Neural cell (in vitro differentiated cells): Measurements from ENCODE around the gene DCC. TPM values are rescaled to one million over a fixed set of nuclear protein-coding genes. Genes with fewer than 3 reads are reported as not detected.

ENCODE experiments used
- H2AFZ ChIP-seq: fragments of 200-600, 300-800 bp; sonication (generic), shearing (Covaris generic); 2 replicates; pipeline ENCODE4 v1.6.0; 2014; ENCODE audit warnings: low read depth, mild to moderate bottlenecking, antibody characterized with exemption, low read length, moderate library complexity
- H3F3A ChIP-seq: fragments of 200-600 bp; shearing (Covaris generic); 2 replicates; pipeline ENCODE4 v1.6.1; 2016; ENCODE audit warnings: mild to moderate bottlenecking, moderate library complexity, mixed read lengths, antibody characterized with exemption, low read length; ENCODE audit not compliant: insufficient read depth, poor library complexity, severe bottlenecking
- H3K27ac ChIP-seq: fragments of 200-600, 300-800 bp; sonication (generic), shearing (Covaris generic); 2 replicates; pipeline ENCODE4 v1.5.1; 2014; ENCODE audit warnings: mild to moderate bottlenecking, low read length, moderate library complexity
- H3K27me3 ChIP-seq: fragments of 300-800, 200-600 bp; sonication (generic), shearing (Covaris generic); 2 replicates; pipeline ENCODE4 v1.6.0; 2014; ENCODE audit warnings: mild to moderate bottlenecking, low read depth, low read length, moderate library complexity; ENCODE audit not compliant: insufficient read depth
- H3K36me3 ChIP-seq: fragments of 300-800, 200-600 bp; sonication (generic), shearing (Covaris generic); 2 replicates; pipeline ENCODE4 v1.5.1; 2014; ENCODE audit warnings: mild to moderate bottlenecking, antibody characterized with exemption, low read length, moderate library complexity; ENCODE audit not compliant: insufficient read depth
- H3K4me2 ChIP-seq: fragments of 300-800, 200-600 bp; sonication (generic), shearing (Covaris generic); 2 replicates; pipeline ENCODE4 v1.6.0; 2014; ENCODE audit warnings: mild to moderate bottlenecking, low read length
- H3K4me3 ChIP-seq: fragments of 300-800, 200-600 bp; sonication (generic), shearing (Covaris generic); 2 replicates; pipeline ENCODE4 v1.5.1; 2014; ENCODE audit warnings: mild to moderate bottlenecking, low read length, moderate library complexity
- H3K79me2 ChIP-seq: fragments of 200-600 bp; shearing (Covaris generic); replicated peaks from 2 replicates; pipeline ENCODE4 v1.6.0; 2014; ENCODE audit warnings: mild to moderate bottlenecking, low read length, moderate library complexity; ENCODE audit not compliant: insufficient read depth
- H3K9ac ChIP-seq: fragments of 300-800, 200-600 bp; sonication (generic), shearing (Covaris generic); 2 replicates; pipeline ENCODE4 v1.6.1; 2016; ENCODE audit warnings: mild to moderate bottlenecking, low read length, mixed read lengths
- H3K9me2 ChIP-seq: fragments of 200-600 bp; shearing (Covaris generic); 2 replicates; pipeline ENCODE4 v1.6.1; 2016; ENCODE audit warnings: mild to moderate bottlenecking, low read length, mixed read lengths; ENCODE audit not compliant: insufficient read depth
- H3K9me3 ChIP-seq: fragments of 200-600, 300-800 bp; sonication (generic), shearing (Covaris generic); 2 replicates; pipeline ENCODE4 v1.6.1; 2016; ENCODE audit warnings: mild to moderate bottlenecking, mixed run types, low read length, moderate library complexity, mixed read lengths
- H4K20me1 ChIP-seq: fragments of 200-600 bp; shearing (Covaris generic); 2 replicates; pipeline ENCODE4 v1.6.1; 2016; ENCODE audit warnings: mild to moderate bottlenecking, mixed run types; ENCODE audit not compliant: insufficient read depth
- EP300 ChIP-seq: fragments of 450-650 bp; conservative IDR thresholded peaks from 2 replicates; pipeline ENCODE4 v1.6.1; 2014; ENCODE audit warnings: antibody characterized with exemption, mild to moderate bottlenecking, moderate library complexity; ENCODE audit not compliant: poor library complexity, severe bottlenecking
- EZH2 ChIP-seq: fragments of 200-600, 300-800 bp; shearing (Covaris generic), sonication (generic); IDR thresholded peaks from 2 replicates; pipeline ENCODE4 v1.6.1; 2014; ENCODE audit warnings: antibody characterized with exemption, low read length, borderline replicate concordance, mild to moderate bottlenecking; ENCODE audit not compliant: insufficient read depth, poor library complexity, severe bottlenecking
- MXI1 ChIP-seq: fragments of 450-650 bp; conservative IDR thresholded peaks from 2 replicates; pipeline ENCODE4 v1.6.1; 2014; ENCODE audit warnings: antibody characterized with exemption, mild to moderate bottlenecking; ENCODE audit not compliant: poor library complexity, severe bottlenecking
- POLR2AphosphoS5 ChIP-seq: IDR thresholded peaks from 2 replicates; pipeline ENCODE4 v1.6.1; 2012
- RAD21 ChIP-seq: fragments of 450-650 bp; conservative IDR thresholded peaks from 2 replicates; pipeline ENCODE4 v1.6.1; 2014; ENCODE audit warnings: antibody characterized with exemption, mild to moderate bottlenecking, moderate library complexity
- REST ChIP-seq: IDR thresholded peaks from 2 replicates; pipeline ENCODE4 v1.6.1; 2012; ENCODE audit warnings: borderline replicate concordance
- SMC3 ChIP-seq: fragments of 450-650 bp; conservative IDR thresholded peaks from 2 replicates; pipeline ENCODE4 v1.6.1; 2014; ENCODE audit warnings: antibody characterized with exemption, mild to moderate bottlenecking, moderate library complexity; ENCODE audit not compliant: poor library complexity
- TAF1 ChIP-seq: IDR thresholded peaks from 2 replicates; pipeline ENCODE4 v1.6.1; 2012; ENCODE audit warnings: low read depth
- polyA plus RNA-seq: library from polyadenylated mRNA; depleted of rRNA; stranded (reverse); fragments of >200 nt; gene quantifications from 2 replicates; pipeline ENCODE4 v1.2.3, GENCODE V29; 2014
- TF ChIP-seq, protein P1 (sequence below): fragments of 450-650 bp; IDR thresholded peaks from 2 replicates; pipeline ENCODE4 v1.5.1; 2014; ENCODE audit warnings: antibody characterized with exemption, mild to moderate bottlenecking, moderate library complexity; ENCODE audit not compliant: poor library complexity, severe bottlenecking

Gene DCC
- polyA plus RNA-seq, 1 donor from 2014 or later = 40.7 TPM

GRCh38 chr18:53117851-53118250, 777.9 kb downstream of the DCC start:
- Histone ChIP-seq H3K27me3 (no peaks in the 10 kb centered on the region), H3K4me3 (peak overlapping the region; percentile 13), H3K9me2 (no peaks in the 10 kb centered on the region), H3K79me2 (no peaks in the 10 kb centered on the region), H3K4me2 (no peak overlapping the region), H3F3A (peaks cover 9% of the 10 kb centered on the region), H2AFZ (no peak overlapping the region), H4K20me1 (no peaks in the 10 kb centered on the region), H3K9me3 (no peaks in the 10 kb centered on the region), H3K9ac (no peak overlapping the region), H3K27ac (peak overlapping the region; percentile 45), H3K36me3 (no peaks in the 10 kb centered on the region)
- TF ChIP-seq POLR2AphosphoS5 (no peak), TAF1 (no peak), EP300 (no peak), EZH2 (no peak), SMC3 (no peak), RAD21 (no peak), REST (no peak), MXI1 (no peak)
- TF ChIP-seq, protein P1, sequence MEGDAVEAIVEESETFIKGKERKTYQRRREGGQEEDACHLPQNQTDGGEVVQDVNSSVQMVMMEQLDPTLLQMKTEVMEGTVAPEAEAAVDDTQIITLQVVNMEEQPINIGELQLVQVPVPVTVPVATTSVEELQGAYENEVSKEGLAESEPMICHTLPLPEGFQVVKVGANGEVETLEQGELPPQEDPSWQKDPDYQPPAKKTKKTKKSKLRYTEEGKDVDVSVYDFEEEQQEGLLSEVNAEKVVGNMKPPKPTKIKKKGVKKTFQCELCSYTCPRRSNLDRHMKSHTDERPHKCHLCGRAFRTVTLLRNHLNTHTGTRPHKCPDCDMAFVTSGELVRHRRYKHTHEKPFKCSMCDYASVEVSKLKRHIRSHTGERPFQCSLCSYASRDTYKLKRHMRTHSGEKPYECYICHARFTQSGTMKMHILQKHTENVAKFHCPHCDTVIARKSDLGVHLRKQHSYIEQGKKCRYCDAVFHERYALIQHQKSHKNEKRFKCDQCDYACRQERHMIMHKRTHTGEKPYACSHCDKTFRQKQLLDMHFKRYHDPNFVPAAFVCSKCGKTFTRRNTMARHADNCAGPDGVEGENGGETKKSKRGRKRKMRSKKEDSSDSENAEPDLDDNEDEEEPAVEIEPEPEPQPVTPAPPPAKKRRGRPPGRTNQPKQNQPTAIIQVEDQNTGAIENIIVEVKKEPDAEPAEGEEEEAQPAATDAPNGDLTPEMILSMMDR = no peak

GRCh38 chr18:53126210-53126609, 786.2 kb downstream of the DCC start:
- Histone ChIP-seq H3K9me2 (no peaks in the 10 kb centered on the region), H3F3A (no peaks in the 10 kb centered on the region), H3K79me2 (no peaks in the 10 kb centered on the region), H2AFZ (no peak overlapping the region), H3K9me3 (no peaks in the 10 kb centered on the region), H4K20me1 (no peaks in the 10 kb centered on the region), H3K4me3 (no peak overlapping the region), H3K36me3 (no peaks in the 10 kb centered on the region), H3K4me2 (no peak overlapping the region), H3K27me3 (no peaks in the 10 kb centered on the region), H3K9ac (no peak overlapping the region), H3K27ac (no peak overlapping the region)
- TF ChIP-seq TAF1 = no peak
- TF ChIP-seq REST = no peak
- TF ChIP-seq POLR2AphosphoS5 = no peak
- no peak for TF ChIP-seq SMC3
- TF ChIP-seq EP300 = no peak
- no peak for TF ChIP-seq RAD21
- TF ChIP-seq EZH2 = no peak
- TF ChIP-seq, protein P1 = no peak
- no peak for TF ChIP-seq MXI1
